K562 (cell line): ENCODE data around the gene TMEM158.

Source experiments
- EZH2 ChIP-seq: IDR thresholded peaks from 2 replicates; pipeline ENCODE4 v1.6.1; 2012; ENCODE audit warnings: low read depth, mild to moderate bottlenecking, inconsistent platforms, low read length, borderline replicate concordance
- FOXK1 ChIP-seq: sonication (generic); formaldehyde crosslinking; IDR thresholded peaks from 2 replicates; pipeline ENCODE4 v1.8.0; 2022; ENCODE audit warnings: missing genetic modification reagents, mild to moderate bottlenecking, borderline replicate concordance
- NR2C2 ChIP-seq, 2 experiments: fragments of 200-800 bp in 1 of 2; sonication (Bioruptor generic) in 1 of 2; sonication (generic) in 1 of 2; formaldehyde crosslinking in 1 of 2; IDR thresholded peaks; 2 replicates each; pipeline versions ENCODE4 v1.6.1 to v1.8.0; 2016 to 2022; ENCODE audit warnings: mild to moderate bottlenecking in 1 of 2, missing compliant biosample characterization in 1 of 2, missing genetic modification characterization in 1 of 2, missing genetic modification reagents in 1 of 2
- ZNF431 ChIP-seq: sonication (generic); formaldehyde crosslinking; IDR thresholded peaks from 2 replicates; pipeline ENCODE4 v1.8.0; 2022; ENCODE audit warnings: mild to moderate bottlenecking, missing genetic modification reagents

GRCh38 chr3:45249391-45249790 lies 23.3 kb upstream of the TMEM158 start:
- TF ChIP-seq NR2C2 (CRISPR knock-in tag; IDR thresholded peaks at IDR 0.05) (no peak), NR2C2 (tag; IDR thresholded peaks at IDR 0.05) (no peak), EZH2 (no peak), FOXK1 (CRISPR knock-in tag) (no peak), ZNF431 (CRISPR knock-in tag) (no peak)
